Breast epithelium (tissue), 3 donors: ENCODE results near the gene MAP3K8.
"Not testable (repeated sequence)": the region's sequence is repeated elsewhere in the genome, so short reads cannot be mapped to it uniquely, and the experiment has no call there.

ENCODE experiments used
- POLR2A ChIP-seq: fragments of 450-650 bp; IDR thresholded peaks from one replicate; pipeline ENCODE4 v1.6.1; 2016; ENCODE audit warnings: antibody characterized with exemption, mild to moderate bottlenecking, moderate library complexity
- TF ChIP-seq, protein P1 (sequence below), 3 donors: fragments of 450-650 bp; IDR thresholded peaks; one replicate each; pipeline ENCODE4 v1.5.1; 2016 to 2017; ENCODE audit warnings: antibody characterized with exemption in 3 of 3, mild to moderate bottlenecking in 3 of 3, moderate library complexity in 3 of 3

GRCh38 chr10:30475515-30475914 is 41.5 kb downstream of the MAP3K8 start:
- TF ChIP-seq POLR2A = not testable (repeated sequence)
- TF ChIP-seq, protein P1, sequence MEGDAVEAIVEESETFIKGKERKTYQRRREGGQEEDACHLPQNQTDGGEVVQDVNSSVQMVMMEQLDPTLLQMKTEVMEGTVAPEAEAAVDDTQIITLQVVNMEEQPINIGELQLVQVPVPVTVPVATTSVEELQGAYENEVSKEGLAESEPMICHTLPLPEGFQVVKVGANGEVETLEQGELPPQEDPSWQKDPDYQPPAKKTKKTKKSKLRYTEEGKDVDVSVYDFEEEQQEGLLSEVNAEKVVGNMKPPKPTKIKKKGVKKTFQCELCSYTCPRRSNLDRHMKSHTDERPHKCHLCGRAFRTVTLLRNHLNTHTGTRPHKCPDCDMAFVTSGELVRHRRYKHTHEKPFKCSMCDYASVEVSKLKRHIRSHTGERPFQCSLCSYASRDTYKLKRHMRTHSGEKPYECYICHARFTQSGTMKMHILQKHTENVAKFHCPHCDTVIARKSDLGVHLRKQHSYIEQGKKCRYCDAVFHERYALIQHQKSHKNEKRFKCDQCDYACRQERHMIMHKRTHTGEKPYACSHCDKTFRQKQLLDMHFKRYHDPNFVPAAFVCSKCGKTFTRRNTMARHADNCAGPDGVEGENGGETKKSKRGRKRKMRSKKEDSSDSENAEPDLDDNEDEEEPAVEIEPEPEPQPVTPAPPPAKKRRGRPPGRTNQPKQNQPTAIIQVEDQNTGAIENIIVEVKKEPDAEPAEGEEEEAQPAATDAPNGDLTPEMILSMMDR (IDR thresholded peaks at IDR 0.05) = not testable (repeated sequence)
